Activated B cell treated with CpG ODN at 0.5 μM for 24 hours (primary cell): ENCODE measurements around the gene PHC1. TPM values are rescaled to one million over a fixed set of nuclear protein-coding genes. Genes with fewer than 3 reads are reported as not detected.

Source experiments
- ATAC-seq: fragments of 200-7000 bp; cut with Tn5 transposase; one replicate; pipeline ENCODE4 v1.10.0; 2021; ENCODE audit warnings: low read depth, mild to moderate bottlenecking, moderate library complexity
- CTCF ChIA-PET: fragments of 350-600 bp; sonication (Branson Sonifier 250); formaldehyde crosslinking; loops from one replicate; lab custom pipeline; 2021; ENCODE audit warnings: antibody characterized with exemption; lab: Charles Lee
- POLR2A ChIA-PET: fragments of 350-600 bp; sonication (Branson Sonifier 250); formaldehyde crosslinking; loops from one replicate; lab custom pipeline; 2021; ENCODE audit warnings: antibody characterized with exemption; lab: Charles Lee
- DNase-seq: peaks from one replicate; pipeline ENCODE4 v3.0.0; 2022
- H3K27ac Mint-ChIP-seq: one replicate; pipeline ENCODE4 v1.8.0; 2020; ENCODE audit warnings: mixed read lengths
- H3K27me3 Mint-ChIP-seq: one replicate; pipeline ENCODE4 v1.8.0; 2021; ENCODE audit warnings: mixed read lengths
- H3K36me3 Mint-ChIP-seq: one replicate; pipeline ENCODE4 v1.8.0; 2021; ENCODE audit warnings: low read depth, mixed read lengths
- H3K4me1 Mint-ChIP-seq: one replicate; pipeline ENCODE4 v1.8.0; 2021; ENCODE audit warnings: mixed read lengths
- H3K4me3 Mint-ChIP-seq: one replicate; pipeline ENCODE4 v1.8.0; 2020; ENCODE audit warnings: mild to moderate bottlenecking, mixed read lengths
- H3K9me3 Mint-ChIP-seq: one replicate; pipeline ENCODE4 v1.8.0; 2020; ENCODE audit warnings: mixed read lengths
- intact Hi-C: fragments of 100-400 bp; cut with micrococcal nuclease; formaldehyde crosslinking; loops from one replicate; pipeline ENCODE4 v1.15.1; 2024
- total RNA-seq: library from RNA; stranded (reverse); gene quantifications from 2 replicates; pipeline ENCODE4 v1.2.3, GENCODE V29; 2022
- TF ChIP-seq, protein P1 (sequence below): fragments of 200-600 bp; IDR thresholded peaks from one replicate; pipeline ENCODE4 v1.8.0; 2022; ENCODE audit warnings: antibody characterized with exemption, mild to moderate bottlenecking

PHC1 gene
- total RNA-seq, 1 donor from 2014 or later: 45.8 TPM

DNA sequence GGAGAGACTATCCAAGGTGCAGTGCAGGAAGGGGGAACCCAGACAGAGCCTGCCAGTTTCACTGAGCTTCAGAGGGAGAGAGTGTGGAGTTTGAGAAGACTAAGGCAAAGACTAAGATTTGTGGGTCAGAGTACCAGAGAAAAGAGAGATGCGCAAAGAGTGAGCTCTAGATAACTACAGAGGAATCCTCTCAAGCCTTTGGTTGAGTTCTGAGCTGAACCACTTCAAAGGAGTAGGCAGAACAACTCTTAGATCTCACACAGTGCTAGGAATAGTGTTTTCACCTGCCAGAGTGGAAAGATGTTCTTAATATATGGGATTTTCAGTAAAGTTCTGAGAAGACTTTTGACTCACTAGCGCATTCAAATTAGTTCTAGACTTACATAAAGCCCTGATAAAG, 45.9 kb downstream of the PHC1 start:
- peaks cover 7% of the 10 kb centered on the region for H3K36me3 Mint-ChIP-seq
- DNase-seq (no peak), ATAC-seq (no peak)
- H3K4me1 Mint-ChIP-seq: no peaks in the 10 kb centered on the region
- TF ChIP-seq, protein P1, sequence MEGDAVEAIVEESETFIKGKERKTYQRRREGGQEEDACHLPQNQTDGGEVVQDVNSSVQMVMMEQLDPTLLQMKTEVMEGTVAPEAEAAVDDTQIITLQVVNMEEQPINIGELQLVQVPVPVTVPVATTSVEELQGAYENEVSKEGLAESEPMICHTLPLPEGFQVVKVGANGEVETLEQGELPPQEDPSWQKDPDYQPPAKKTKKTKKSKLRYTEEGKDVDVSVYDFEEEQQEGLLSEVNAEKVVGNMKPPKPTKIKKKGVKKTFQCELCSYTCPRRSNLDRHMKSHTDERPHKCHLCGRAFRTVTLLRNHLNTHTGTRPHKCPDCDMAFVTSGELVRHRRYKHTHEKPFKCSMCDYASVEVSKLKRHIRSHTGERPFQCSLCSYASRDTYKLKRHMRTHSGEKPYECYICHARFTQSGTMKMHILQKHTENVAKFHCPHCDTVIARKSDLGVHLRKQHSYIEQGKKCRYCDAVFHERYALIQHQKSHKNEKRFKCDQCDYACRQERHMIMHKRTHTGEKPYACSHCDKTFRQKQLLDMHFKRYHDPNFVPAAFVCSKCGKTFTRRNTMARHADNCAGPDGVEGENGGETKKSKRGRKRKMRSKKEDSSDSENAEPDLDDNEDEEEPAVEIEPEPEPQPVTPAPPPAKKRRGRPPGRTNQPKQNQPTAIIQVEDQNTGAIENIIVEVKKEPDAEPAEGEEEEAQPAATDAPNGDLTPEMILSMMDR: no peak
- no peaks in the 10 kb centered on the region for H3K27me3 Mint-ChIP-seq
- H3K27ac Mint-ChIP-seq: no peak overlapping the region
- H3K4me3 Mint-ChIP-seq: no peak overlapping the region
- POLR2A ChIA-PET: no interaction called here
- intact Hi-C loops: no loop called here
- CTCF ChIA-PET: interaction anchor here (1.2 kb wide), 1 partner anchor 9 kb away, joined by 4 read pairs; no protein-coding TSS in a partner anchor
- H3K9me3 Mint-ChIP-seq: peaks cover 2% of the 10 kb centered on the region

DNA sequence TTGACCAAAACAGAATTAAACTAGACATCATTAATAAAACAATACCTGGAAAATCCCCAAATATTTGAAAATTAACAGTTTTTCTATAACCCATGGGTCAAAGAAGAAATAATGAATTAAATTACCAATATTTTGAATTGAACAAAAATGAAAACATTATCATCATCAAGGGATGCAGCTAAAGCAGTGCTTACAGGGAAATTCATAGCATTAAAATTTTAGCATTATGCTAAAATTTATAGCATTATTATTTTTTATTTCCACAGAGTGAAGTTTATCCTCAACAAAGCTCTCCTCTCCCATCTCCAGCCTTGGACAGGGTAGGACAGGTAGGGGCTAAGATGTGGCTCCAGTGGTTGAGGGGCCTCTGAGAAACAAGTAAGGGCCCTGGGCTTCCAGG, 54.5 kb downstream of the PHC1 start:
- ATAC-seq: no peak
- intact Hi-C loops: no loop called here
- H3K4me1 Mint-ChIP-seq: no peaks in the 10 kb centered on the region
- no peak for DNase-seq
- H3K4me3 Mint-ChIP-seq: no peak overlapping the region
- POLR2A ChIA-PET: no interaction called here
- H3K9me3 Mint-ChIP-seq: peaks cover 14% of the 10 kb centered on the region
- TF ChIP-seq, protein P1: no peak
- no peak overlapping the region for H3K27ac Mint-ChIP-seq
- H3K36me3 Mint-ChIP-seq: peaks cover 7% of the 10 kb centered on the region
- CTCF ChIA-PET: no interaction called here
- H3K27me3 Mint-ChIP-seq: no peaks in the 10 kb centered on the region

DNA sequence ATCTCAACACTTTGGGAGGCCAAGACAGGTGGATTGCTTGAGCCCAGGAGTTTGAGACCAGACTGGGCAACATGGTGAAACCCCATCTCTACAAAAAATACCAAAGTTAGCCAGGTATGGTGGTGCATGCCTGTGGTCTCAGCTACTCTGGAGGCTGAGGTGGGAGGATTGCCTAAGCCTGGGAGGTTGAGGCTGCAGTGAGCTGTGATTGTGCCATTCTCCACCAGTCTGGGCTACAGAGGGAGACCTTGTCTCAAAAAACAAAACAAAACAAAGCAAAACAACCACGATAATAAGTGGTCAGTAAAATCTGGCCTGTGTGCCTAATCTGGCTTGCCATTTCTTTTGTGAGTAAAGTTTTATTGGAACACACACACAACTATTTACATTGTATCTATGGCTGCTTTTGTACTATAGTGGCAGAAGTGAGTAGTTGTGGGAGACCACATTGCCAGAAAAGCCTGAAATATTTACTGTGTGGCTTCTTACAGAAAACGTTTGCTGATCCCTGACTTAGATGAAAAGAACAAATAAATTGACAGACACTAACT, 55.6 kb downstream of the PHC1 start:
- intact Hi-C loops: no loop called here
- H3K27ac Mint-ChIP-seq: no peak overlapping the region
- ChIA-PET CTCF (no interaction called here), POLR2A (no interaction called here)
- DNase-seq (no peak), ATAC-seq (no peak)
- H3K4me3 Mint-ChIP-seq: no peak overlapping the region
- no peaks in the 10 kb centered on the region for H3K27me3 Mint-ChIP-seq
- H3K36me3 Mint-ChIP-seq: peaks cover 2% of the 10 kb centered on the region
- TF ChIP-seq, protein P1: no peak
- H3K9me3 Mint-ChIP-seq: peaks cover 12% of the 10 kb centered on the region
- no peaks in the 10 kb centered on the region for H3K4me1 Mint-ChIP-seq

DNA sequence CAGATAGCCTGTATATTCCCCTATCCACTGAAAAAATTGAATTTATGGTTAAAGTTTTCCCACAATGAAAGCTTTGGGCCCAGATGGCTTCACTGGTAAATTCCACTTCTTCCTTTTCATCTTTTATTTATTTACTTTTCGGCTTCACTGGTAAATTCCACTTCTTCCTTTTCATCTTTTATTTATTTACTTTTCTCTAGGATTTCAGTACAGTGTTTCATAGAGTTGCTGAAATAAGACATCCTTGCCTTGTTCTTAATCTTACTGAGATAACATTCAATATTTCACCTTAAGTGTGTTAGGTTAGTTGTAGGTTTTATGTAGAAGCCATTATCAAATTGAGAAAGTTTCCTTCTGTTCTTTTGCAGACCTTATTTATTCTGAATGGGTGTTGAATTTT, 56.1 kb downstream of the PHC1 start:
- intact Hi-C loops: no loop called here
- H3K9me3 Mint-ChIP-seq: peaks cover 12% of the 10 kb centered on the region
- H3K4me1 Mint-ChIP-seq: no peaks in the 10 kb centered on the region
- no peak for ATAC-seq
- CTCF ChIA-PET: no interaction called here
- TF ChIP-seq, protein P1: no peak
- no peak overlapping the region for H3K27ac Mint-ChIP-seq
- POLR2A ChIA-PET: no interaction called here
- H3K36me3 Mint-ChIP-seq: peaks cover 2% of the 10 kb centered on the region
- H3K4me3 Mint-ChIP-seq: no peak overlapping the region
- no peak for DNase-seq
- H3K27me3 Mint-ChIP-seq: no peaks in the 10 kb centered on the region

DNA sequence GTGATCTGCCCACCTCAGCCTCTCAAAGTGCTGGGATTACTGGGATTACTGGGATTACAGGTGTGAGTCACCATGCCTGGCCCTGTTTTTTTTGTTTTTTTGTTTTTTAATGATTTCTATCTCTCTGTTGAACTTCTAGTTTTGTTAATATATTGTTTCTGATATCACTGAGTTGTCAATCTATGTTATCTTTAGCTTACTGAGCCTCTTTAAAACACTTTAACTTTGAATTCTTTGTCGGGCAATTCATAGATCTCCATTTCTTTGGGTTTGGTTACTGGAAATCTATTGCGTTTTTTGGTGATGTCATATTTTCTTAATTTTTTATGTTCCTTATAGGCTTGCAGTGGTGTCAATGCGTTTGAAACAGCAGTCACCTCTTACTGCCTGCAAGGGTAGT, 65.8 kb downstream of the PHC1 start:
- no peak overlapping the region for H3K27ac Mint-ChIP-seq
- H3K4me1 Mint-ChIP-seq: no peaks in the 10 kb centered on the region
- TF ChIP-seq, protein P1: no peak
- peaks cover 7% of the 10 kb centered on the region for H3K36me3 Mint-ChIP-seq
- ATAC-seq (no peak), DNase-seq (no peak)
- no peaks in the 10 kb centered on the region for H3K27me3 Mint-ChIP-seq
- no peak overlapping the region for H3K4me3 Mint-ChIP-seq
- ChIA-PET POLR2A (no interaction called here), CTCF (no interaction called here)
- H3K9me3 Mint-ChIP-seq: peaks cover 13% of the 10 kb centered on the region
- intact Hi-C loops: no loop called here
